Activated naive CD4-positive, alpha-beta T cell treated with anti-CD3 and anti-CD28 coated beads for 36 hours (primary cell): ENCODE data around the gene PRKCB. TPM values are rescaled to one million over a fixed set of nuclear protein-coding genes. Genes with fewer than 3 reads are reported as not detected.
"Not testable (repeated sequence)": the region's sequence is repeated elsewhere in the genome, so short reads cannot be mapped to it uniquely, and the experiment has no call there.

Experiments used
- CTCF ChIA-PET: fragments of 350-600 bp; sonication (Branson Sonifier 250); formaldehyde crosslinking; loops from one replicate; lab custom pipeline; 2021; ENCODE audit warnings: antibody characterized with exemption; lab: Charles Lee
- DNase-seq: peaks from one replicate; pipeline ENCODE4 v3.0.0-alpha.2; 2020
- H3K27ac Mint-ChIP-seq: one replicate; pipeline ENCODE4 v1.8.0; 2021; ENCODE audit warnings: mild to moderate bottlenecking, mixed read lengths
- H3K27me3 Mint-ChIP-seq: one replicate; pipeline ENCODE4 v1.8.0; 2021; ENCODE audit warnings: low read depth, mixed read lengths
- H3K36me3 Mint-ChIP-seq: one replicate; pipeline ENCODE4 v1.8.0; 2021; ENCODE audit warnings: low read depth, mixed read lengths
- H3K4me1 Mint-ChIP-seq: one replicate; pipeline ENCODE4 v1.8.0; 2021; ENCODE audit warnings: low read depth, mixed read lengths
- H3K4me3 Mint-ChIP-seq: one replicate; pipeline ENCODE4 v1.8.0; 2021; ENCODE audit warnings: mild to moderate bottlenecking, moderate library complexity, mixed read lengths
- H3K9me3 Mint-ChIP-seq: one replicate; pipeline ENCODE4 v1.8.0; 2021; ENCODE audit warnings: mixed read lengths
- intact Hi-C: fragments of 100-400 bp; cut with micrococcal nuclease; formaldehyde crosslinking; loops from one replicate; pipeline ENCODE4 v1.15.1; 2023
- total RNA-seq, 2 experiments: library from RNA; stranded (reverse); gene quantifications; one replicate each; pipeline ENCODE4 v1.2.3, GENCODE V29; 2021

The PRKCB gene
- total RNA-seq, 2 experiments from 2014 or later, result 37.1 to 38.9 TPM

- Mint-ChIP-seq H3K4me1 (peaks cover 36% of the 10 kb centered on the region), H3K9me3 (peaks cover 4% of the 10 kb centered on the region), H3K27me3 (no peaks in the 10 kb centered on the region), H3K27ac (peak overlapping the region; percentile 57), H3K36me3 (peaks cover 23% of the 10 kb centered on the region), H3K4me3 (no peak overlapping the region)
- DNase-seq, result peak; percentile 38
- CTCF ChIA-PET, result interaction anchor here (1.2 to 1.8 kb wide), 2 partner anchors 16 to 81 kb away, joined by 3 to 6 read pairs; no protein-coding TSS in a partner anchor
- intact Hi-C loops, result loop anchor here (1.0 to 5.0 kb wide), 2 partner anchors 12 to 41 kb away; no protein-coding TSS in a partner anchor
These were observed 315.7 kb downstream of the PRKCB start for GRCh38 chr16:24151482-24151939.

- Mint-ChIP-seq H3K36me3 (peaks cover 24% of the 10 kb centered on the region), H3K4me1 (peaks cover 36% of the 10 kb centered on the region), H3K27ac (peak overlapping the region; percentile 57)
- not testable (repeated sequence) for H3K27me3 Mint-ChIP-seq, H3K9me3 Mint-ChIP-seq, H3K4me3 Mint-ChIP-seq
- CTCF ChIA-PET, result interaction anchor here (0.6 to 1.8 kb wide), 4 partner anchors 10 to 81 kb away, joined by 3 to 6 read pairs (median 4); no protein-coding TSS in a partner anchor
- intact Hi-C loops, result loop anchor here (5.0 kb wide), 1 partner anchor 40 kb away; no protein-coding TSS in a partner anchor
- DNase-seq, result peak; percentile 7
These were observed 316.3 kb downstream of the PRKCB start for GRCh38 chr16:24152048-24152447.

DNA sequence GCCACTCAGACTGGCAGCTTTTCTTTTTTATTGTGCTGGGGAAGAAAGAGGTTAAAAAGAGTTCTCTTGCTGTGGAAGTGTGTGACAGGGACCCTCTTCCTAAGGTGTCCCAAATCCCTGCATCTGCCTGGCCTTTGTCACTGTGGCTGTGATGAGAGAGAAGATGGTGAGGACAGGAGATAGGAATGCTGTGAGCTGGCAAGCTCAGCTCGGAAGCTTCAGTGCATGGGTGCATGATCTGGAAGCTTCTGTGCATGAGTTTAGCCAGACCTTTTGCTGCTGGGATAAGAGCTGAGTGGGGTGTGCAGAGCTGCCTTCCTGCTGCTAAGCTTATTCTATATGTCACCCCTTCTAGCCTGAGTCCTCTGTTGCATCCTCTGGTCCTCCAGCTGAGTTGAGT, 317.0 kb downstream of the PRKCB start:
- CTCF ChIA-PET, result interaction anchor here (0.6 to 1.8 kb wide), 4 partner anchors 9 to 82 kb away, joined by 3 to 6 read pairs (median 4); no protein-coding TSS in a partner anchor
- no peak for DNase-seq
- peaks cover 24% of the 10 kb centered on the region for H3K36me3 Mint-ChIP-seq
- no peak overlapping the region for H3K27ac Mint-ChIP-seq
- intact Hi-C loops, result loop anchor here (5.0 kb wide), 1 partner anchor 39 kb away; no protein-coding TSS in a partner anchor
- H3K27me3 Mint-ChIP-seq, result no peaks in the 10 kb centered on the region
- H3K4me3 Mint-ChIP-seq, result no peak overlapping the region
- peaks cover 4% of the 10 kb centered on the region for H3K9me3 Mint-ChIP-seq
- H3K4me1 Mint-ChIP-seq, result peaks cover 36% of the 10 kb centered on the region

GRCh38 chr16:24156777-24157176, 321.0 kb downstream of the PRKCB start:
- Mint-ChIP-seq H3K9me3 (peaks cover 4% of the 10 kb centered on the region), H3K27me3 (no peaks in the 10 kb centered on the region), H3K4me1 (peaks cover 11% of the 10 kb centered on the region), H3K36me3 (peaks cover 29% of the 10 kb centered on the region), H3K27ac (no peak overlapping the region), H3K4me3 (no peak overlapping the region)
- CTCF ChIA-PET, result no interaction called here
- intact Hi-C loops, result no loop called here
- no peak for DNase-seq

- no peak for DNase-seq
- no peak overlapping the region for H3K4me3 Mint-ChIP-seq
- CTCF ChIA-PET, result no interaction called here
- no peak overlapping the region for H3K27ac Mint-ChIP-seq
- no peaks in the 10 kb centered on the region for H3K9me3 Mint-ChIP-seq
- H3K36me3 Mint-ChIP-seq, result peaks cover 11% of the 10 kb centered on the region
- intact Hi-C loops, result no loop called here
- H3K27me3 Mint-ChIP-seq, result no peaks in the 10 kb centered on the region
- no peaks in the 10 kb centered on the region for H3K4me1 Mint-ChIP-seq
These were observed 328.2 kb downstream of the PRKCB start for GRCh38 chr16:24163935-24164334.

GRCh38 chr16:24164416-24164815, 328.6 kb downstream of the PRKCB start:
- Mint-ChIP-seq H3K4me3 (no peak overlapping the region), H3K27ac (no peak overlapping the region), H3K9me3 (no peaks in the 10 kb centered on the region), H3K36me3 (peaks cover 10% of the 10 kb centered on the region), H3K27me3 (no peaks in the 10 kb centered on the region), H3K4me1 (no peaks in the 10 kb centered on the region)
- intact Hi-C loops, result no loop called here
- CTCF ChIA-PET, result no interaction called here
- no peak for DNase-seq

- intact Hi-C loops, result no loop called here
- Mint-ChIP-seq H3K27me3 (no peaks in the 10 kb centered on the region), H3K9me3 (no peaks in the 10 kb centered on the region), H3K4me1 (no peaks in the 10 kb centered on the region), H3K36me3 (peaks cover 10% of the 10 kb centered on the region), H3K4me3 (no peak overlapping the region), H3K27ac (no peak overlapping the region)
- CTCF ChIA-PET, result no interaction called here
- no peak for DNase-seq
These were observed 329.5 kb downstream of the PRKCB start for GRCh38 chr16:24165273-24165672.

DNA sequence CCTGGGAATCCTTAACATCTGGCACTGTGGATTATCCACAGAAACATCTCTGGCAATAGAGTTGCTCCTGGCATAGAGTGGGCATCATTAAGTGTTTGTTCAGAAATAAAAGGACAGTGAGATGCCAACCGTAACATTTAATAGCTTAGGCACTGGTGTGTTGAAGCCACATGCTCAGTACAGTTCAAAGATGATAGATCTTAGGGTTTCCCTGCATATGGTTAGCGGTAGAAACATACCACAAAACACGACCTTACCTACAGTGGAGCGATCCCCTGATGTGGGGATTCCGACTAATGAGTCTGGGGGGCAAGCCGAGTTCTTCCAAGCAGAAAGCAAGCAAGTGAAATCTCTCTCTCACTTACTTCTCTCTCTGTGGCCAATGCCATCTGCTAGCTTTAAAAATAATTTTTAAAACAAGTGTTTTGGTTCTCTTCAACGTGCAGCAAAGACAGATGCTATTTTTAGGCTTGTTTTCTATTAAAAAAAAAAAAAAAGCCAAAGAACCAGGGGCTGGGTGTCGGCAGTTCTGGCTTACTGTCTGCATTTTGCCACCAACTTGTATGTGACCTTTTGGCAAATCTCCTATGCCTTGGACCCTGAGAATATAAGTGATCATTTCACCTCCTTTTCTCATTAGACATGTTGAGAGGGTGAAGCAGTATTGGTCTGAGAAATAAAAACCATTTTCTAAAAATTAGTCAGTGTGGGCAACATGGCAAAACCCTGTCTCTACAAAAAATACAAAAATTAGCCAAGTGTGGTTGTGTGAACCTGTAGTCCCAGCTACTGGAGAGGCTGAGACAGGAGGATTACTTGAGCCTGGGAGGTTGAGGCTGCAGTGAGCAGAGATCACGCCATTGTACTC, 331.1 kb downstream of the PRKCB start:
- CTCF ChIA-PET, result no interaction called here
- H3K27ac Mint-ChIP-seq, result no peak overlapping the region
- no peak for DNase-seq
- no peaks in the 10 kb centered on the region for H3K4me1 Mint-ChIP-seq
- H3K9me3 Mint-ChIP-seq, result no peaks in the 10 kb centered on the region
- no peak overlapping the region for H3K4me3 Mint-ChIP-seq
- intact Hi-C loops, result no loop called here
- H3K36me3 Mint-ChIP-seq, result peaks cover 8% of the 10 kb centered on the region
- no peaks in the 10 kb centered on the region for H3K27me3 Mint-ChIP-seq

DNA sequence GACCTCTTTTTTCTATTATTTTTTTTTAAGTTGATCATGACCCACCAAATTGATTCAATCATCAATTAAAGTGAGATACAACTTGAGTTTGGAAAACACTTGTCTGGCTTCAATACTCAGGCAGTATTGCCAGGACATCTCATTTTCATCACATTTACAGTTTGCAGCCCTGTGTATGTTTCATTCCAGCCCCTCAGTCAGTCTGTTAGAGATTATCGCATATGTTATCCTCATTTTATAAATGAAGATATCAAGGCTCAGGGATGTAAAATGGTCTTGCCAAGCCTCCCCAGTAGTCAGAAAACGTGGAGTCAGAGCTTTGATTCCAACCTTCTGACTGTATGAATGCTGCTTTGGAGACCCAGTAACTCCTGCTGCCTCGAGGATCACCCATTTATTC, 333.1 kb downstream of the PRKCB start:
- no peaks in the 10 kb centered on the region for H3K27me3 Mint-ChIP-seq
- intact Hi-C loops, result no loop called here
- no peak overlapping the region for H3K4me3 Mint-ChIP-seq
- CTCF ChIA-PET, result no interaction called here
- H3K9me3 Mint-ChIP-seq, result no peaks in the 10 kb centered on the region
- no peak for DNase-seq
- H3K27ac Mint-ChIP-seq, result no peak overlapping the region
- peaks cover 11% of the 10 kb centered on the region for H3K36me3 Mint-ChIP-seq
- no peaks in the 10 kb centered on the region for H3K4me1 Mint-ChIP-seq

DNA sequence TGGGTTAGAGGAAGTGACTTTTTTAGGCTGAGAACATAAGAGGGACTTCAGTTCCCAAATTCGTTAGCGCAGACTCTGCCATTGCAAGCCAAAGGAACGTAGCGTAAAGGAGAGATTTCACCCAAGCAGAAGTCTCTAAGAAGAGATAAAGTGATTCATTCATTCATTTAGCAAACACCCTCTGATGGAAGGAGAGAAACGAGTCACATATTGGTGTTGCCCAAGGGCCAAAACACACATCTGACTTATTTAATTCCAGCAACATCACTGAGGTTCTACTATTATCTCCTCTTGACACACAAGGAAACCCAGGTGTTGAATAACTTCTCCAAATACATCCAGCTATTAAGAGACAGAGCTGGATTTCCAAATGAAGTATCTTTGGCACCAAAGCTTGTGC, 334.6 kb downstream of the PRKCB start:
- DNase-seq, result no peak
- Mint-ChIP-seq H3K36me3 (peaks cover 17% of the 10 kb centered on the region), H3K27ac (no peak overlapping the region), H3K9me3 (no peaks in the 10 kb centered on the region), H3K4me1 (no peaks in the 10 kb centered on the region), H3K4me3 (no peak overlapping the region), H3K27me3 (no peaks in the 10 kb centered on the region)
- CTCF ChIA-PET, result no interaction called here
- intact Hi-C loops, result no loop called here

DNA sequence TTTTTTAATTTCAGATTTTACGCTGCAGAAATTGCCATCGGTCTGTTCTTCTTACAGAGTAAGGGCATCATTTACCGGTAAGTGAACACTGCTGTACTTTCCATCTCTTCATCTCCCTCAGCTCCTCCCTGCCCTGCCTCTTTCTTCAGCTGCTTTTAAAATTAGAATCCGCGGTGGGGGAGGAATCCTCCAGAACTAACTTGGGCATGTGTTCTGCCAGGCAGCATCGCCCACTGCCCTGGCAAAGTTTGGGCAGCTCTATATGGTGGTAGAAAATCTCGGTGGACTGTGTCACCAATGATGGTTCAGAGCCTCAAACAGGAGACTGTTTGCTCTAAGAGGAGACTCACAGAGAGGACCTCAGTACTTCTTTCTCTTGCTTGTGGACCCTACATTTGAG, 338.7 kb downstream of the PRKCB start:
- intact Hi-C loops, result no loop called here
- CTCF ChIA-PET, result interaction anchor here (0.7 kb wide), 1 partner anchor 13 kb away, joined by 6 read pairs; no protein-coding TSS in a partner anchor

DNA sequence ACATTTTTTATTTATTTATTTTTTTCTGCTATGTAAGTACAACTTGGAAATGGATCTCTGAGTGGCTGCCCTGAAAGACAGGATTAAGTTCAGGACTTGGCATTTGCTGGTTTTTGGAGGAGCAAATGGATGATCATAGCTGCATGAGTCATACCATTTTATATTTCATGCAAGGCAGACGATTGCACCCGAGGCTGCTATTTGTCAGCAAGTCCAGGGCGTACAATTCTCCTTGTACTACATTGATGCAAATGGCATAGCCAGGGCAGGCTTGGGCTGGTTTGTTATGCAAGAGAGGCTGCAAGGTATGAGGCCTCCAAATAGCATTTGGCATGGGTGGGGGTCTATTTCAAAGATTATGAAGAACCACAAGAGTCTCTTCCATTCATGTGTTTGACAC, 339.2 kb downstream of the PRKCB start:
- Mint-ChIP-seq H3K9me3 (no peaks in the 10 kb centered on the region), H3K27me3 (no peaks in the 10 kb centered on the region), H3K4me3 (no peak overlapping the region), H3K27ac (no peak overlapping the region), H3K36me3 (peaks cover 31% of the 10 kb centered on the region), H3K4me1 (no peaks in the 10 kb centered on the region)
- CTCF ChIA-PET, result no interaction called here
- intact Hi-C loops, result no loop called here
- DNase-seq, result no peak

More for the DNA sequence above, 338.7 kb downstream of the PRKCB start:
- peaks cover 29% of the 10 kb centered on the region for H3K36me3 Mint-ChIP-seq
- DNase-seq, result no peak
- no peak overlapping the region for H3K27ac Mint-ChIP-seq
- no peak overlapping the region for H3K4me3 Mint-ChIP-seq
- H3K4me1 Mint-ChIP-seq, result no peaks in the 10 kb centered on the region
- no peaks in the 10 kb centered on the region for H3K9me3 Mint-ChIP-seq
- no peaks in the 10 kb centered on the region for H3K27me3 Mint-ChIP-seq
